ENCODE data around the gene PPME1. TPM values are rescaled to one million over a fixed set of nuclear protein-coding genes. Genes with fewer than 3 reads are reported as not detected.

The PPME1 gene
- total RNA-seq, 2 experiments from 2014 or later, result 28.5 to 30.9 TPM

- Mint-ChIP-seq H3K4me3 (no peak overlapping the region), H3K27me3 (peaks cover 7% of the 10 kb centered on the region), H3K9me3 (ENCODE audit: low read depth) (no peaks in the 10 kb centered on the region), H3K27ac (no peak overlapping the region), H3K36me3 (no peaks in the 10 kb centered on the region), H3K4me1 (no peaks in the 10 kb centered on the region)
- ATAC-seq, result no peak
- DNase-seq, result no peak
- CTCF ChIA-PET, result interaction anchor here (1.0 kb wide), 2 partner anchors 131 to 192 kb away, joined by 3 to 4 read pairs; no protein-coding TSS in a partner anchor
These were observed 87.0 kb downstream of the PPME1 start for GRCh38 chr11:74257959-74258553.

DNA sequence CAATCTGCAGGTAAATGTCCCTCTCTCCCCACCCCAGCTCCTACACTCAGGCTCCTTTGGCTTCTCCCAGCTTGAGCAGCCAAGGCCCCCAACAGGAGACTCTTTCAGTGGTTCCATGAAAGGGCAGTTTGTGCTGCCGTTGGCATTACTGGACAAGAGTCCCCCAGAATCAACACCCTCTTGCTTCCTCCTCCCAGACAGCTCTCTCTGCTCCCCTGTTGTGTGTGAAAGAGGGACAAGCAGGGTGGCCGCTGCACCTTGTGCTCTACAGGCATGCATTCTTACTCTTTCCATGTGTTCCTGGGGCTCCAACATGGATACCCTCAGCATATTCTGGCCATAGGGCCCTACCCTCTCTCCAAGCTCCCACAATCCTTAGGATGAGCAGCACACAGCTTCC lies 91.6 kb downstream of the PPME1 start:
- peaks cover 9% of the 10 kb centered on the region for H3K27me3 Mint-ChIP-seq
- no peak for ATAC-seq
- H3K4me1 Mint-ChIP-seq, result no peaks in the 10 kb centered on the region
- H3K36me3 Mint-ChIP-seq, result no peaks in the 10 kb centered on the region
- H3K9me3 Mint-ChIP-seq (ENCODE audit: low read depth), result no peaks in the 10 kb centered on the region
- H3K27ac Mint-ChIP-seq, result no peak overlapping the region
- CTCF ChIA-PET, result no interaction called here
- H3K4me3 Mint-ChIP-seq, result no peak overlapping the region
- DNase-seq, result no peak

- Mint-ChIP-seq H3K9me3 (ENCODE audit: low read depth) (no peaks in the 10 kb centered on the region), H3K4me1 (peaks cover 12% of the 10 kb centered on the region), H3K36me3 (no peaks in the 10 kb centered on the region), H3K27me3 (peaks cover 11% of the 10 kb centered on the region), H3K4me3 (no peak overlapping the region), H3K27ac (no peak overlapping the region)
- CTCF ChIA-PET, result no interaction called here
- ATAC-seq (no peak), DNase-seq (no peak)
These were observed 94.2 kb downstream of the PPME1 start for GRCh38 chr11:74265256-74265655.

DNA sequence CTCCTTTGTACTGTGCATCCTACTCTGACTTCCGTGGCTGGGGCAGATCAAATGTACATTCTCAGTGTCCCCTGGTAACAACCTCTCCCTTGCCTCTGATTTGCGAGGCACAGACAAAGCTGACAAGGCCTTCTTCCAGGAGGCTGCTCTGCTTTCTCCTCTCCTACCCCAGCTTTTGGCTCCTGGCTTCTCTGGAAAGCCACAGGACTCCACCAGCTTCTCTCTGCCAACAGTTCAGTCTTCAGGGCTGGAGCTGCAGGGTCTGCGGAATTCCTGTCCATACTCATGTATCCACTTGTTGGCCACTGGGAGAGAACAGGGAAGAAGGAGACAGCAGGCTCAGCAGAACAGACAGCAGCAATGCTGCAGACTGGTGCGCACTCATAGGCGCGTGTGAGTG lies 95.9 kb downstream of the PPME1 start:
- no peak overlapping the region for H3K27ac Mint-ChIP-seq
- CTCF ChIA-PET, result no interaction called here
- H3K27me3 Mint-ChIP-seq, result peaks cover 16% of the 10 kb centered on the region
- no peaks in the 10 kb centered on the region for H3K9me3 Mint-ChIP-seq (ENCODE audit: low read depth)
- no peak overlapping the region for H3K4me3 Mint-ChIP-seq
- H3K4me1 Mint-ChIP-seq, result peaks cover 12% of the 10 kb centered on the region
- no peak for DNase-seq
- H3K36me3 Mint-ChIP-seq, result no peaks in the 10 kb centered on the region
- no peak for ATAC-seq

- CTCF ChIA-PET, result no interaction called here
- Mint-ChIP-seq H3K4me3 (no peak overlapping the region), H3K27ac (no peak overlapping the region), H3K4me1 (peaks cover 12% of the 10 kb centered on the region), H3K36me3 (no peaks in the 10 kb centered on the region), H3K9me3 (ENCODE audit: low read depth) (no peaks in the 10 kb centered on the region), H3K27me3 (peaks cover 22% of the 10 kb centered on the region)
- DNase-seq (no peak), ATAC-seq (no peak)
These were observed 97.4 kb downstream of the PPME1 start for GRCh38 chr11:74268456-74268855.

- DNase-seq (peak; percentile 54), ATAC-seq (peak; percentile 53)
- Mint-ChIP-seq H3K36me3 (no peaks in the 10 kb centered on the region), H3K9me3 (ENCODE audit: low read depth) (no peaks in the 10 kb centered on the region), H3K4me1 (peaks cover 12% of the 10 kb centered on the region), H3K27ac (no peak overlapping the region), H3K4me3 (no peak overlapping the region), H3K27me3 (peaks cover 25% of the 10 kb centered on the region)
- CTCF ChIA-PET, result interaction anchor here (1.2 to 2.0 kb wide), 3 partner anchors 10 to 52 kb away, joined by 3 to 10 read pairs (median 3); no protein-coding TSS in a partner anchor
These were observed 98.2 kb downstream of the PPME1 start for GRCh38 chr11:74269161-74269811.

DNA sequence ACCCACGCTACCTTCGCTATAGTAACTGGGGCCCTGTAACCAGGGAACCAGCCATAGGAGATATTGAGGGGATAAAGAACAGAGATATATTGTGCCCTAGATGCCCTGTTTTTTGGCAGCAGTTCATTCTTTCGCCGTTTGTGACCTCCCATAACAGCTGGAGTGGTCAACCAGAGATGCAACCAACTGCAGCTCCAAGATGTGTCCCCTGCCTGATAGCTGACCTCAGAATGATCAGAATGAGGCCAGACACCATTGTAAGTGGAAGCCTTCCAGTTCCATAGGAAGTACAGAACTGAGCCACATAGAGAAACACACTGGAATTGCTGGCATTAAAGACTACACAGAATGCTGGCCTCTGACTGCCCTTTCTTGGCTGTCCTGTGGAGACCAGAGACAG lies 101.2 kb downstream of the PPME1 start:
- CTCF ChIA-PET, result interaction anchor here (1.6 kb wide), 1 partner anchor 17 kb away, joined by 4 read pairs; no protein-coding TSS in a partner anchor
- DNase-seq, result no peak
- no peaks in the 10 kb centered on the region for H3K9me3 Mint-ChIP-seq (ENCODE audit: low read depth)
- no peaks in the 10 kb centered on the region for H3K36me3 Mint-ChIP-seq
- H3K27me3 Mint-ChIP-seq, result peaks cover 40% of the 10 kb centered on the region
- no peak for ATAC-seq
- peaks cover 12% of the 10 kb centered on the region for H3K4me1 Mint-ChIP-seq
- no peak overlapping the region for H3K4me3 Mint-ChIP-seq
- no peak overlapping the region for H3K27ac Mint-ChIP-seq

- H3K27ac Mint-ChIP-seq, result no peak overlapping the region
- H3K36me3 Mint-ChIP-seq, result no peaks in the 10 kb centered on the region
- ATAC-seq (no peak), DNase-seq (no peak)
- peaks cover 42% of the 10 kb centered on the region for H3K27me3 Mint-ChIP-seq
- no peaks in the 10 kb centered on the region for H3K9me3 Mint-ChIP-seq (ENCODE audit: low read depth)
- H3K4me1 Mint-ChIP-seq, result no peaks in the 10 kb centered on the region
- CTCF ChIA-PET, result no interaction called here
- no peak overlapping the region for H3K4me3 Mint-ChIP-seq
These were observed 105.5 kb downstream of the PPME1 start for GRCh38 chr11:74276581-74276980.

DNA sequence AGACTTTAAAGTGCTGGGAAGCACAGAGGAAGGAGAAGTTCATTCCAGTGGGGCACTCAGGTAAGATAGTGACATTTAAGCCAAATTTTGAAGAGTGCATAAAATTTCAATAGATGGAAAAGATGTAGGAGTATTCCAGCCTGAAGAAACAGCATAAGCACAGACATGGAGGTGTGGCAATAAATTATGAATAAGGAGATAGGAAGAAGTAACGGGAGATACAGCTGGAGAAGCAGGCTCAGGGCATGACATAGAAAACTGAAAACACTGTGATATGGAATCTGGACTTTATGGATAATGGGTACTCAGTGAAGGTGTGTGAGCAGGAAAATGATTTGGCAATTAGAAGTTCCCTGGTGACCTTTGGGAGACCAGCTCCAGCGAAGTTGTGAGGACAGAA lies 107.0 kb downstream of the PPME1 start:
- CTCF ChIA-PET, result no interaction called here
- Mint-ChIP-seq H3K27me3 (peaks cover 30% of the 10 kb centered on the region), H3K4me3 (no peak overlapping the region), H3K9me3 (ENCODE audit: low read depth) (no peaks in the 10 kb centered on the region), H3K27ac (no peak overlapping the region), H3K36me3 (no peaks in the 10 kb centered on the region), H3K4me1 (no peaks in the 10 kb centered on the region)
- DNase-seq, result no peak
- no peak for ATAC-seq

DNA sequence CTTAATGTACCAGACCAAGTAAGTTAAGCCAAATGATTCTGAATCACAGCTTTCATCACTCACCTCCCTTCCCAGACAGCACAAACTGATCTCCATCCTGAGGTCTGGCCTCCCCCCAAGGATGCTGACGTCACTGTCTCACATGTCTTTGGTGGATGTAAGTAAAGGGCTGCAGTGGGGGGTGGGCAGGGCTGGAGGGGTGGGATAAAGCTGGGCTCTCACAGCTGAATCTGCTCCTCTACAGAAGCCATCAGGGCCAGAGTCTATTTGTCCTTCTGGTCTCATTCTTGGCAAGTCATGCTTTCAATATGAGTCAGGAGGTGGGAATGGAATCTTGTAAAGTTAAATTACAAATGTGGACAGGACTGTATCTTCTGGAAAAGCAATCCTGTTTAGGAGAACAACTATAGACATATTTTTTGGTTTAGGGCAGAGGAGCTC lies 107.7 kb downstream of the PPME1 start:
- DNase-seq, result no peak
- CTCF ChIA-PET, result interaction anchor here (0.7 kb wide), 1 partner anchor 9 kb away, joined by 3 read pairs; no protein-coding TSS in a partner anchor
- no peak overlapping the region for H3K4me3 Mint-ChIP-seq
- no peaks in the 10 kb centered on the region for H3K36me3 Mint-ChIP-seq
- no peaks in the 10 kb centered on the region for H3K9me3 Mint-ChIP-seq (ENCODE audit: low read depth)
- no peak for ATAC-seq
- H3K4me1 Mint-ChIP-seq, result no peaks in the 10 kb centered on the region
- no peak overlapping the region for H3K27ac Mint-ChIP-seq
- H3K27me3 Mint-ChIP-seq, result peaks cover 27% of the 10 kb centered on the region

DNA sequence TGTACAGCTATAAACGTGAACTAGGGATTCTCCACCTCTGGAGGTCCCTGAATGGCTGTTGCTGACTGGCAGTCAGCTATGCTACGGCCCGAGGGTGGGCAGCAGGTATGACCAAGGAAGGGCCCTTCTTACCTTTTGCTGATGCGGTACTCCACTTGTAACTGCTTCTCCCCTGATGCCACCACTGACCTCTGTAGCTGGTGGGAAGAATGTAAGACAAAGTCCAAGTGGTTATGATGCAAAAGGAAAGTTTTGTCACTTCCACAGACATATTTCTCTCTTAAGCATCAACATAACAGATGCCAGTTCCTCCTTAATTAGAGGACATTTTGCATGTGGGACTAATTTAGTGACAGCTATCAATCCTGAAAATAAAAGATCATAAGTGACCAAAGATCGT lies 108.2 kb downstream of the PPME1 start:
- no peak overlapping the region for H3K27ac Mint-ChIP-seq
- ATAC-seq (no peak), DNase-seq (no peak)
- H3K4me1 Mint-ChIP-seq, result no peaks in the 10 kb centered on the region
- CTCF ChIA-PET, result interaction anchor here (0.7 kb wide), 1 partner anchor 9 kb away, joined by 3 read pairs; no protein-coding TSS in a partner anchor
- no peak overlapping the region for H3K4me3 Mint-ChIP-seq
- no peaks in the 10 kb centered on the region for H3K36me3 Mint-ChIP-seq
- peaks cover 24% of the 10 kb centered on the region for H3K27me3 Mint-ChIP-seq
- no peaks in the 10 kb centered on the region for H3K9me3 Mint-ChIP-seq (ENCODE audit: low read depth)

GRCh38 chr11:74280494-74280893 lies 109.4 kb downstream of the PPME1 start:
- ATAC-seq (no peak), DNase-seq (no peak)
- Mint-ChIP-seq H3K9me3 (ENCODE audit: low read depth) (no peaks in the 10 kb centered on the region), H3K36me3 (no peaks in the 10 kb centered on the region), H3K27ac (no peak overlapping the region), H3K4me3 (no peak overlapping the region), H3K4me1 (no peaks in the 10 kb centered on the region), H3K27me3 (peaks cover 21% of the 10 kb centered on the region)
- CTCF ChIA-PET, result no interaction called here

- ATAC-seq (no peak), DNase-seq (no peak)
- Mint-ChIP-seq H3K4me1 (no peaks in the 10 kb centered on the region), H3K9me3 (ENCODE audit: low read depth) (no peaks in the 10 kb centered on the region), H3K36me3 (no peaks in the 10 kb centered on the region), H3K27me3 (peaks cover 12% of the 10 kb centered on the region), H3K27ac (no peak overlapping the region), H3K4me3 (no peak overlapping the region)
- CTCF ChIA-PET, result interaction anchor here (2.2 kb wide), 1 partner anchor 27 kb away, joined by 7 read pairs; no protein-coding TSS in a partner anchor
These were observed 111.3 kb downstream of the PPME1 start for GRCh38 chr11:74282421-74282820.

DNA sequence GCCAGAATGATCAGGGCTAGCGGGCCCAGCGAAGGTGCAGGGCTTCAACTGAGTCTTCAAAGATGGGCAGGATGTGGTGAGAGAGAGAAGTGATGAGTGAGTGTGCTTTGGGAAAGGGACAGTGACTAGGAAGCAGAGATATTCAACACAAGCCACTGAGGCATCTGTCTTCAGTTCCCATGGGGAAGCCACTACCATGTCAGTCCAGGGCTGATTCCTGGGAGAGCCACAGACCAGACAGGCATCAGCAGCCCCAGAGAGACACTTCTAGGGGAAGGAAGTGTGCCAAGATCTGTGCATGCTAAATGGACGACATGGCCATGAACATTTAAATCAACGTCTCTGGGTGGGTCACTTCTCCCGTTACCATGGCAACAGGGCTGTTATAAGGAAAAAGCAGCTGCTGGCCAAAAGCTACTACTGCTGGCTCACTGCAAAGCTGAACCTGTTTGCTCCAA lies 111.9 kb downstream of the PPME1 start:
- Mint-ChIP-seq H3K36me3 (no peaks in the 10 kb centered on the region), H3K4me1 (no peaks in the 10 kb centered on the region), H3K9me3 (ENCODE audit: low read depth) (no peaks in the 10 kb centered on the region), H3K27me3 (peaks cover 9% of the 10 kb centered on the region), H3K27ac (no peak overlapping the region), H3K4me3 (no peak overlapping the region)
- CTCF ChIA-PET, result interaction anchor here (2.2 kb wide), 1 partner anchor 27 kb away, joined by 7 read pairs; no protein-coding TSS in a partner anchor
- DNase-seq (no peak), ATAC-seq (peak; percentile 58)

Data from activated CD8-positive, alpha-beta memory T cell treated with anti-CD3 and anti-CD28 coated beads, Interleukin-2, amount 10 ng/mL, durations not matched to agents 7 days and 5 days (primary cell).